Uterus (tissue), 2 donors: ENCODE measurements around the gene ABCA1.

Source experiments
- CTCF ChIP-seq, 4 experiments: fragments of 200-600 bp in 2 of 4; fragments of 450-650 bp in 2 of 4; sonication (generic) in 2 of 4; IDR thresholded peaks; one replicate each; pipeline ENCODE4 v1.5.1; 2016 to 2019; ENCODE audit warnings: antibody characterized with exemption in 4 of 4, mild to moderate bottlenecking in 2 of 4, moderate library complexity in 1 of 4
- POLR2A ChIP-seq, 2 donors: fragments of 450-650 bp; IDR thresholded peaks; one replicate each; pipeline ENCODE4 v1.6.1; 2016; ENCODE audit warnings: antibody characterized with exemption in 2 of 2, mild to moderate bottlenecking in 1 of 2, moderate library complexity in 1 of 2

- TF ChIP-seq POLR2A (IDR thresholded peaks at IDR 0.05) (no peak), CTCF (IDR thresholded peaks at IDR 0.05) (no peak)
These were observed 149.2 kb downstream of the ABCA1 start for GRCh38 chr9:104778802-104779201.
